ENCODE measurements around the gene RPS6KA3. TPM values are rescaled to one million over a fixed set of nuclear protein-coding genes. Genes with fewer than 3 reads are reported as not detected.

Gene RPS6KA3
- total and polyA plus RNA-seq, 9 of the 15 experiments (the other 6 are each of a cell fraction or from before 2014, with no cell fraction given) = 10.9 to 61.9 (median 37.4) TPM

- no peak; the same call in 1 of the 2 replicates for TF ChIP-seq E2F1 (CRISPR knock-in tag; IDR thresholded peaks at IDR 0.05)
- TF ChIP-seq SRSF7 (optimal IDR thresholded peaks at IDR 0.05; ENCODE audit: low read depth, low read length) = no peak
- TF ChIP-seq TFAP4 (CRISPR knock-in tag; IDR thresholded peaks at IDR 0.05; ENCODE audit: borderline replicate concordance) = peak; percentile 53; the same call in 1 of the 2 replicates
- TF ChIP-seq GABPB1 (CRISPR knock-in tag; IDR thresholded peaks at IDR 0.05) = peak; percentile 45
- peak in 1 of 2 experiments; percentile 63 for TF ChIP-seq E2F6 (IDR thresholded peaks at IDR 0.05; ENCODE audit: borderline replicate concordance in 1 of 2, extremely low read depth in 1 of 2, insufficient read depth in 1 of 2, insufficient read length in 1 of 2, low read depth in 1 of 2, low read length in 1 of 2, poor library complexity in 1 of 2, severe bottlenecking in 1 of 2)
- no peak for TF ChIP-seq HNRNPH1 (optimal IDR thresholded peaks at IDR 0.05; ENCODE audit: low read depth, low read length)
- TF ChIP-seq ZBTB5 (IDR thresholded peaks at IDR 0.05) = no peak
- TF ChIP-seq ADNP (tag; IDR thresholded peaks at IDR 0.05) = no peak
- TF ChIP-seq PHF20 (IDR thresholded peaks at IDR 0.05; ENCODE audit: partially characterized antibody) = peak; percentile 41
- no peak for TF ChIP-seq ZNF644 (tag; IDR thresholded peaks at IDR 0.05; ENCODE audit: low read depth)
- TF ChIP-seq GABPB2 (CRISPR knock-in tag; conservative IDR thresholded peaks at IDR 0.05) = no peak
- TF ChIP-seq ZFP91 (CRISPR knock-in tag; IDR thresholded peaks at IDR 0.05) = no peak
These were observed 125.2 kb downstream of the RPS6KA3 start, which contains the start of gene EIF1AX (continued) for GRCh38 chrX:20141281-20142220.
